PC-9 (cell line): Measurements from ENCODE around the gene PRDM9.
"Not testable (repeated sequence)": the region's sequence is repeated elsewhere in the genome, so short reads cannot be mapped to it uniquely, and the experiment has no call there.

ENCODE experiments used
- EZH2 ChIP-seq: fragments of 200-600 bp; sonication (generic); IDR thresholded peaks from 2 replicates; pipeline ENCODE4 v1.8.0; 2017; ENCODE audit warnings: antibody characterized with exemption, low read depth
- TF ChIP-seq, protein P1 (sequence below): fragments of 200-600 bp; sonication (generic); conservative IDR thresholded peaks from 2 replicates; pipeline ENCODE4 v1.6.1; 2017; ENCODE audit warnings: mixed run types, antibody characterized with exemption, mild to moderate bottlenecking, moderate library complexity

DNA sequence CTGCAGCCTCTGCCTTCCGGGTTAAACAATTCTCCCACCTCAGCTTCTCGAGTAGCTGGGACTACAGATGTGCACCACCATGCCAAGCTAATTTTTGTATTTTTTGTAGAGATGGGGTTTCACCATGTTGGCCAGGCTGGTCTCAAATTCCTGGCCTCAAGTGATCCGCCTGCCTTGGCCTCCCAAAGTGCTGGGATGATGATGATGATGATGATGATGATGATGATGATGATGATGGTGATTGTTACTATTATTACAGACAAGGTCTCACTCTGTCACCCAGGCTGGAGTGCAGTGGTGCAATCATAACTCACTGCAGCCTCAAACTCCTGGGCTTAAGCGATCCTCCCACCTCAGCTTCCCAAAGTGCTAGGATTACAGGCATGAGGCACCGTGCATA, 3.0 kb downstream of the PRDM9 start:
- TF ChIP-seq, protein P1, sequence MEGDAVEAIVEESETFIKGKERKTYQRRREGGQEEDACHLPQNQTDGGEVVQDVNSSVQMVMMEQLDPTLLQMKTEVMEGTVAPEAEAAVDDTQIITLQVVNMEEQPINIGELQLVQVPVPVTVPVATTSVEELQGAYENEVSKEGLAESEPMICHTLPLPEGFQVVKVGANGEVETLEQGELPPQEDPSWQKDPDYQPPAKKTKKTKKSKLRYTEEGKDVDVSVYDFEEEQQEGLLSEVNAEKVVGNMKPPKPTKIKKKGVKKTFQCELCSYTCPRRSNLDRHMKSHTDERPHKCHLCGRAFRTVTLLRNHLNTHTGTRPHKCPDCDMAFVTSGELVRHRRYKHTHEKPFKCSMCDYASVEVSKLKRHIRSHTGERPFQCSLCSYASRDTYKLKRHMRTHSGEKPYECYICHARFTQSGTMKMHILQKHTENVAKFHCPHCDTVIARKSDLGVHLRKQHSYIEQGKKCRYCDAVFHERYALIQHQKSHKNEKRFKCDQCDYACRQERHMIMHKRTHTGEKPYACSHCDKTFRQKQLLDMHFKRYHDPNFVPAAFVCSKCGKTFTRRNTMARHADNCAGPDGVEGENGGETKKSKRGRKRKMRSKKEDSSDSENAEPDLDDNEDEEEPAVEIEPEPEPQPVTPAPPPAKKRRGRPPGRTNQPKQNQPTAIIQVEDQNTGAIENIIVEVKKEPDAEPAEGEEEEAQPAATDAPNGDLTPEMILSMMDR: not testable (repeated sequence)
- not testable (repeated sequence) for TF ChIP-seq EZH2
